Memory B cell (primary cell): ENCODE results near the gene GSK3B.
A peak's percentile ranks its signal among the peaks of the same experiment; 100 is the strongest.

ENCODE experiments used
- ATAC-seq: fragments of 150-1000 bp; cut with Tn5 transposase; 2 replicates; pipeline ENCODE4 v1.10.0; 2021; ENCODE audit warnings: low read depth, mild to moderate bottlenecking, moderate library complexity
- DNase-seq, 2 donors: peaks; one replicate each; pipeline ENCODE4 v3.0.0; 2022; ENCODE audit warnings: low spot score in 2 of 2
- H3K27ac Mint-ChIP-seq: one replicate; pipeline ENCODE4 v1.8.0; 2022; ENCODE audit warnings: mild to moderate bottlenecking, moderate library complexity, mixed read lengths
- H3K27me3 Mint-ChIP-seq: one replicate; pipeline ENCODE4 v1.8.0; 2022; ENCODE audit warnings: mixed read lengths
- H3K36me3 Mint-ChIP-seq: one replicate; pipeline ENCODE4 v1.8.0; 2022; ENCODE audit warnings: mild to moderate bottlenecking, mixed read lengths
- H3K4me1 Mint-ChIP-seq: one replicate; pipeline ENCODE4 v1.8.0; 2022; ENCODE audit warnings: mixed read lengths
- H3K4me3 Mint-ChIP-seq: one replicate; pipeline ENCODE4 v1.8.0; 2022; ENCODE audit warnings: mild to moderate bottlenecking, moderate library complexity, mixed read lengths
- H3K9me3 Mint-ChIP-seq: one replicate; pipeline ENCODE4 v1.8.0; 2022; ENCODE audit warnings: mixed read lengths

Gene GSK3B

DNA sequence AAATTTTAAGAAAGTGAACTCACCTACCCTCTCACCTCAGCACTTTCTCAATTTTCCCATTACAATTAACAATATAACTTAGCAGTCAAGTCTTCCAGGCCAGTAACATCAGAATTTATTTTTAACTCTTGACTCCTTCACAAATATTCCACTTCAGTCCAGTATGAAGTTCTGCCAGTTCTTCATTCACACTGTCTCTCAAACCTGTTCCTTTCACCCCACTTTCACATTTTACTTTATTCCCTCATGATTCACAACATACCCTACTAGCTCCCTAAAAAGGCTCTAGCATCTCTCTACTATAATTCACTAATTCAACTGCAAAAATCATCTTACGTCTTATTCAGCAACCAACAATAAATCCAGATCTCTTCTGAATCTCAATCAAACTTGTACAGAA, 3.8 kb downstream of the GSK3B start:
- ATAC-seq, result no peak
- H3K27ac Mint-ChIP-seq, result no peak overlapping the region
- H3K36me3 Mint-ChIP-seq, result peaks cover 6% of the 10 kb centered on the region
- H3K9me3 Mint-ChIP-seq, result no peaks in the 10 kb centered on the region
- no peak for DNase-seq
- no peaks in the 10 kb centered on the region for H3K27me3 Mint-ChIP-seq
- no peak overlapping the region for H3K4me3 Mint-ChIP-seq
- peaks cover 15% of the 10 kb centered on the region for H3K4me1 Mint-ChIP-seq

DNA sequence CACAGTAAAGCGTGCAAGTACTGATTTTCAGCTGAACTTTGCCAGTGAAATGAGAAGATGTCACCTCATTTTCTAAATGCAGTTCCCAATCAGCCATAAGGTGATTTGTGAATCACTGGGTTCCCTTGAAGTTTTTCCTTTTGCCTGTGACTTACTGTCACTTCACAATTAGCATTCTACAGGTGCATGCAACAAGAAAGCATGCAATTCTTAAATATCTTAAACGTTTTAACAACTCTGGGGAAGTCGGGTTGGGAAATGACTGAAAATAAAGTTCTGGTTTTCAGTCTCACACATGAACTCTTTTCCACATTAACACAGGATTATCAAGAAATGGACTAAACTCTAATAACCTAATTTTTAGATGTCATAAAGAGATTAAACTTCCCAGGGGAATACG, 5.2 kb downstream of the GSK3B start:
- ATAC-seq (no peak), DNase-seq (no peak)
- Mint-ChIP-seq H3K4me1 (peaks cover 15% of the 10 kb centered on the region), H3K27ac (peak overlapping the region; percentile 36), H3K9me3 (no peaks in the 10 kb centered on the region), H3K27me3 (no peaks in the 10 kb centered on the region), H3K36me3 (peaks cover 6% of the 10 kb centered on the region), H3K4me3 (no peak overlapping the region)

DNA sequence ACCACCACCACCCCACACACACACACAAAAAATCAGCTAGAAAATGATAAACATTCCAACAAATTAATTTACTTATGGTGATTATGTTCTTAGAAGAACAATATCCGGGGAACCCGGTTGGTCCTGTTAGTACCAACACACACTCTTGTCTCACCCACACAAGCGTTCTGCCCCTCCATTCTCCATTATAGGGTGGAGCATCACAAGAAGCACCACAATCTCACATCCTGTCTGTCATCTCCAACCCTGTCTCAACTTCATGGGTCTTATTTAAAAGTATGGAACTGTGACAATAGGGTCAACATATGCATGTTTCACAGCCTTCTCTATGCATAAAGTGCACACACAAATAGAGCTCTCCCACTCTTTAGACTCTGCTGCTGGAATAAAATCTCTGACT, 5.6 kb downstream of the GSK3B start:
- DNase-seq (no peak), ATAC-seq (no peak)
- peaks cover 18% of the 10 kb centered on the region for H3K4me1 Mint-ChIP-seq
- peak overlapping the region; percentile 36 for H3K27ac Mint-ChIP-seq
- peaks cover 7% of the 10 kb centered on the region for H3K36me3 Mint-ChIP-seq
- no peaks in the 10 kb centered on the region for H3K9me3 Mint-ChIP-seq
- H3K4me3 Mint-ChIP-seq, result no peak overlapping the region
- no peaks in the 10 kb centered on the region for H3K27me3 Mint-ChIP-seq

DNA sequence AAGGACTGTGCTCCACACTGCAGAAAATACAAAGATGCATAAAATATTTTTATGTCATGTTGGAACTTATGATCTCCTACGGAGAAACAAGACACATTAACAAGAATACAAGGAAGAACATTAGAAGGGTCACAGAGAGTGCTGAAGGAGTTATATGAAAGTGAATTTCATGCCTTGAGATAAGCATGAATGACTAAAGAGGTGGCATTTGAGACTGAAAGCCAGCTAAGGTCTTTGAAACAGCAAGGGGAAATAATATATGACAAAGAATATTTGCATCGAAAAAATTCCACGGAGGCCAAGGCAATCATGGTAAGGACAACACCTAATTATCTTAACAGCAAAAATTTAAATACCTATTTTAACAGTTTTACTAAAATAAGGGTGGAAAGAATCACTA, 12.5 kb downstream of the GSK3B start:
- Mint-ChIP-seq H3K9me3 (no peaks in the 10 kb centered on the region), H3K27me3 (no peaks in the 10 kb centered on the region), H3K4me1 (peaks cover 35% of the 10 kb centered on the region), H3K4me3 (no peak overlapping the region), H3K27ac (peak overlapping the region; percentile 0), H3K36me3 (peaks cover 2% of the 10 kb centered on the region)
- ATAC-seq, result no peak
- no peak for DNase-seq

DNA sequence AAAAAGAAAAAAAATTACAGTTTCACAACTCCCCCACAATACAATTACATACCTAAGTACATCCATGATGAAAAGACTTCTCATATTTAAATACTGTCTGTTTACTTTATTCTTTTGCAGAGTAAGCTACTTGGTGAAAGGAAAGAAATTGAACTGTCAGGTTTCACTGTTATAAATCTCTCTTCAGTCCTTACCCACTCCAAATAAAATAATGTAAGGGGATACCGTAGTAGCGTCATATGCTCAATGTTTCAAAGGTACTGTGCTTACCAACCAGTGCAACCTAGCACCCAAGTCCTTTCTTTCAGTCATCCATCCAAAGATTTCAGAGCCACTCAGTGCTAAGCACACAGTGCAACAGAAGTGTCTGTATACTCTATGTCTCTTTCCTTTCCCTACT, 13.4 kb downstream of the GSK3B start:
- H3K27me3 Mint-ChIP-seq, result no peaks in the 10 kb centered on the region
- H3K9me3 Mint-ChIP-seq, result no peaks in the 10 kb centered on the region
- no peak for ATAC-seq
- H3K4me3 Mint-ChIP-seq, result no peak overlapping the region
- H3K36me3 Mint-ChIP-seq, result peaks cover 7% of the 10 kb centered on the region
- H3K4me1 Mint-ChIP-seq, result peaks cover 36% of the 10 kb centered on the region
- no peak overlapping the region for H3K27ac Mint-ChIP-seq
- DNase-seq, result no peak

DNA sequence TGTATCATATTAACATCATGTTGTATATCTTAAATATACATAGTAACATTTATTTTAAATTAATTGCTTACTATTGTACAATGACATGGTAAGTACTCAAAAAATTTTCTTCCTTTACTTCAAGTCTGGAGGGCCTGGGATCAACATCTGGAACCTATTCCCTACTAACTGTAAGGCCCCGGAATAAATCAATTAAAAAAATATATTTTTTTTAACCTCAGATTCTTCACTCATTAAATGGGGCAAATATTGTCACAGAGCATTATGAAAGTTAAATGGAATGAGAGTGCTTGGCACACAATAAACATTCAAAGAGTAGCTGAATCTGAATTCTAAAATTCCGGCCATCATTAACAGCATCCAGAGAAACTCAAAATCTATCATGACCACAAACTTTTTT, 16.5 kb downstream of the GSK3B start:
- peaks cover 9% of the 10 kb centered on the region for H3K36me3 Mint-ChIP-seq
- H3K27me3 Mint-ChIP-seq, result no peaks in the 10 kb centered on the region
- peak overlapping the region; percentile 36 for H3K27ac Mint-ChIP-seq
- H3K4me1 Mint-ChIP-seq, result peaks cover 40% of the 10 kb centered on the region
- DNase-seq, result no peak
- ATAC-seq, result no peak
- H3K9me3 Mint-ChIP-seq, result peaks cover 2% of the 10 kb centered on the region
- no peak overlapping the region for H3K4me3 Mint-ChIP-seq

DNA sequence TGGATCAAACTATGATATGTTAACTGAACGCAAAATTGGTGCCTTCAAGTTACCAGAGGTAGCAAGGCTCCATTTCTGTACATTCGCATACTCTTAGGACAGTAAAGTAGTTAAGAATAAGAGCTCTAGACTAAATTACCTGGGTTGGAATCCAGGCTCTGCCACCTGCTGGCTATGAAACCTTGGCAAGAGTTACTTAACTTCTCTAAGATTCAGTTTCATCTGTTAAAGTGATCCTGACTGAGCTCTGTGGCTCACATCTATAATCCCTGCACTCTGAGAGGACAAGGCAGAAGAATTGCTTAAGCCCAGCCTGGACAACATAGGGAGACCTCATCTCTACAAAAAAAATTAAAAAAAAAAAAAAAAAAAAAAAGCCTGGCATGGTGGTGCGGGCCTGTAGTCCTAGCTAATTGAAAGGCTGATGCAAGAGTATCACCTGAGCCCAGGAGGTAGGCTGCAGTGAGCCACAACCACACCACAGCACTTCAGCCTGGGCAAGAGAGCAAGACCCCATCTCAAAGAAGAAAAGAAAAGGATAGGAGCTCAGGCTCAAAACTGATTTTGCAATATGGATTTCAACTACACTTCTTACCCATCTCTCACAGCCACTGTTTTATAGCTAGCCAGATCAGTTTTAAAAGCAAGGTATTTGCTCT, 21.3 kb downstream of the GSK3B start:
- H3K36me3 Mint-ChIP-seq, result peaks cover 9% of the 10 kb centered on the region
- peaks cover 36% of the 10 kb centered on the region for H3K4me1 Mint-ChIP-seq
- ATAC-seq (peak; percentile 29), DNase-seq (no peak)
- no peak overlapping the region for H3K27ac Mint-ChIP-seq
- H3K4me3 Mint-ChIP-seq, result no peak overlapping the region
- peaks cover 2% of the 10 kb centered on the region for H3K9me3 Mint-ChIP-seq
- no peaks in the 10 kb centered on the region for H3K27me3 Mint-ChIP-seq

DNA sequence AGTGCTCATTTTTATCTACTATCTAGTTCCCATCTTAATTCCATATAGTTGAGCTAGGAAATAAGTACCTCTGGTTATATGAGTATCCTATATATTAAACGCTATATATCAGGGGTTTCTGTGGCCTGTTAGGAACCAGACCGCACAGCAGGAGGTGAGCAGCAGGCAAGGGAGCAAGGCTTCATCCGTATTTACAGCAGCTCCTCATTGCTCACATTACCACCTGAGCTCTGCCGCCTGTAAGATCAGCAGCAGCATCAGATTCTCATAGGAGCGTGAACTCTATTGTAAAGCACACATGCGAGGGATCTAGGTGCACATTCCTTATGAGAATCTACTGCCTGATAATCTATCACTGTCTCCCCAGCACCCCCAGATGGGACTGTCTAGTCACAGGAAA, 23.0 kb downstream of the GSK3B start:
- Mint-ChIP-seq H3K36me3 (peaks cover 11% of the 10 kb centered on the region), H3K27ac (peak overlapping the region; percentile 45), H3K4me3 (no peak overlapping the region), H3K9me3 (peaks cover 2% of the 10 kb centered on the region), H3K4me1 (peaks cover 36% of the 10 kb centered on the region), H3K27me3 (no peaks in the 10 kb centered on the region)
- no peak for DNase-seq
- no peak for ATAC-seq

DNA sequence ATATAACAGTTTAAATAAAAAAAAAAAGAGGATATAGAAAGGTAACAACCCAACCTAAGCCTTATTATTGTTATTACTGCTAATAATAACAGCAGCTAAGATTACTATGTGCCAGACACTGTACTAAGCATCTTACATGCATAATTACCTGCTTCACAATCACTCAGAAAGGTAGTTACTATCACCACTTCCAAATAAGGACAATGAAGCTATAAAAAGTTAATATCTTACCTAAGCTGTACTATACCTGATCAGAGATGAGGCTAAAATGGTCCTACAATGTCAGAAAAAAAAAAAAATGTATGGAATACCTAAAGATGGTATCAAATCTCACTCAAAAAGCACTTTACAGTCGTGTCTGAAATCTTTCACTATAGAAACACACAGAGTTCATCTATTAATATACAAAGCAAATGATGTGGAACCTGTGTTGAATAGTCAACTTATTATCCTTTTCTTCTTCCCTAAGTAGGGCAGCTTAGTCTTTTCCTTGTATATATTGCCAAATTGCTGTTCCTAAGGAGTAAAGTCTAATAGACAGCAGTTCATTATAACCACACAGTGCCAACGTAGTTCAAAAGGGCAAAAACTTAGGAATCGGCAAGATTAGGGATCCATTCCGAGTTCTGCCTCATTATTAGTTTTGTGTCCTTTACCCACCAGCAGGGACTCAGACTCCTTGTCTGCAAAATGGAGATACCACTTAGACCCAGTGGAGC, 23.8 kb downstream of the GSK3B start:
- Mint-ChIP-seq H3K27ac (no peak overlapping the region), H3K27me3 (no peaks in the 10 kb centered on the region), H3K4me3 (no peak overlapping the region), H3K4me1 (peaks cover 33% of the 10 kb centered on the region), H3K9me3 (peaks cover 2% of the 10 kb centered on the region), H3K36me3 (peaks cover 8% of the 10 kb centered on the region)
- ATAC-seq, result no peak
- no peak for DNase-seq

DNA sequence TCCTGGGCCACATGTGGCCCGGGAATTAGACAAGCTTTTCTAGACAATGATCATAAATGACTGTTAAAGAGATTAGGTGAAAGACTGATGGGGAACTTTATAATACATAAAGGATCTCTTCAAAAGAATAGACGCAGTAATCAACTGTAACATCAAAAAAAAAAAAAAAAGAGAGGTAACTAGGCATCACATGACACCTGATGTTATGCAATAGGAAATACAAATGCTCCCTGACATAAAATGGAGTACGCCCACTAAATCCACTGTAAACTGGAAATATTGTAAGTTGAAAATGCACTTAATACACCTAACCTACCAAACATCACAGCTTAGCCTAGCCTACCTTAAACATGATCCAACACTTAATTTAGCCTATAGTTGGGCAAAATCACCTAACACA, 27.2 kb downstream of the GSK3B start:
- Mint-ChIP-seq H3K27ac (no peak overlapping the region), H3K9me3 (peaks cover 2% of the 10 kb centered on the region), H3K27me3 (no peaks in the 10 kb centered on the region), H3K4me3 (no peak overlapping the region), H3K36me3 (peaks cover 11% of the 10 kb centered on the region), H3K4me1 (peaks cover 28% of the 10 kb centered on the region)
- DNase-seq, result no peak
- ATAC-seq, result no peak

DNA sequence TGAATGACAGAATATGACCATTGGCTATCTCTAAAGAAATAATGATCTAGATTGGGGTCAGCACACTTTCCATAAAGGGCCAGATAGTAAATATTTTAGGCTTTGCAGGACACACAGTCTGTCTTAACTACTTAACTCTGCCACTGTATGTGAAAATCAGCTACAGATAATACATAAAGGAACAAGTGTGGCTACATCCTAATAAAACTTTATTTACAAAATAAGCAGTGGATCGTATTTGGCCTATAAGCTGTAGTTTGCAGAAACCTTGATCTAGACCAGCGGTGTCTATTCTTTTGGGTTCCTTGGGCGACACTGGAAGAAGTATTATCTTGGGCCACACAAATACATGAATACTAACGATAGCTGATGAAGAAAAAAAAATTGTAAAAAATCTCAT, 27.6 kb downstream of the GSK3B start:
- Mint-ChIP-seq H3K4me1 (peaks cover 25% of the 10 kb centered on the region), H3K9me3 (peaks cover 2% of the 10 kb centered on the region), H3K27ac (no peak overlapping the region), H3K27me3 (no peaks in the 10 kb centered on the region), H3K4me3 (no peak overlapping the region), H3K36me3 (peaks cover 11% of the 10 kb centered on the region)
- DNase-seq (no peak), ATAC-seq (no peak)

DNA sequence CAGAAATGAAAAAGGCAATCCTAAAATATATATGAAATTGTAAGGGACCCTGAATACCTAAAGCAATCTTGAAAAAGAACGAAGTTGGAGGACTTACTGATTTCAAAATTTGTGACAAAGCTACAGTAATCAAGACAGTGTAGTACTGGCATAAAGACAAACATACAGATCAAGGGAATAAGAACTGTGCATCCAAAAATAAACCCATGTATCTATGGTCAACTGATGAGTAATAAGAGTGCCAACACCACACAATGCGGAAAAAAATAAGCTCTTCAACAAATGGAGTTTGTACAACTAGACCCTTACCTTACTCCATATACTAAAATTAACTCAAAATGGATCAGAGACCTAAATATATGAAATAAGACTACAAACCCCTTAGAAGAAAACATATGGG, 29.6 kb downstream of the GSK3B start:
- Mint-ChIP-seq H3K4me1 (peaks cover 23% of the 10 kb centered on the region), H3K4me3 (no peak overlapping the region), H3K27ac (no peak overlapping the region), H3K36me3 (peaks cover 11% of the 10 kb centered on the region), H3K9me3 (peaks cover 2% of the 10 kb centered on the region), H3K27me3 (no peaks in the 10 kb centered on the region)
- ATAC-seq, result no peak
- DNase-seq, result no peak

DNA sequence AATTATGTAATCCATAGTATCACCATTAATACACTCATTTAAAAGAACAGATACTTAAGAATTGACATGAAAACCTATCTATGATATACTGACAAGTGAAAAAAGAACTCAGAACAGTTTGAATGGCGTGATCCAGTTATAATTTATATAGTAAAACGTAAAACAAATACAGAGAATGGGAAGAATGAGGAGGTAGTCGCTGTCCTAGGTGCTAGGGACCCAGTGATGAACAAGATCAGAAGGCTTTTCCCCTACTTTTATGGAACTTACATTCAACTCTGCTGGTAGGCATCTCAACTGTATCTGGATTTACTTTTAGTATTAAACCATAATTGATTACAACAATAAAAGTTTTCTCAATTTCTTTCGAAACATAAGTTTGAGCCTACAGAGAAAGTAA, 31.8 kb downstream of the GSK3B start:
- H3K4me1 Mint-ChIP-seq, result peaks cover 30% of the 10 kb centered on the region

DNA sequence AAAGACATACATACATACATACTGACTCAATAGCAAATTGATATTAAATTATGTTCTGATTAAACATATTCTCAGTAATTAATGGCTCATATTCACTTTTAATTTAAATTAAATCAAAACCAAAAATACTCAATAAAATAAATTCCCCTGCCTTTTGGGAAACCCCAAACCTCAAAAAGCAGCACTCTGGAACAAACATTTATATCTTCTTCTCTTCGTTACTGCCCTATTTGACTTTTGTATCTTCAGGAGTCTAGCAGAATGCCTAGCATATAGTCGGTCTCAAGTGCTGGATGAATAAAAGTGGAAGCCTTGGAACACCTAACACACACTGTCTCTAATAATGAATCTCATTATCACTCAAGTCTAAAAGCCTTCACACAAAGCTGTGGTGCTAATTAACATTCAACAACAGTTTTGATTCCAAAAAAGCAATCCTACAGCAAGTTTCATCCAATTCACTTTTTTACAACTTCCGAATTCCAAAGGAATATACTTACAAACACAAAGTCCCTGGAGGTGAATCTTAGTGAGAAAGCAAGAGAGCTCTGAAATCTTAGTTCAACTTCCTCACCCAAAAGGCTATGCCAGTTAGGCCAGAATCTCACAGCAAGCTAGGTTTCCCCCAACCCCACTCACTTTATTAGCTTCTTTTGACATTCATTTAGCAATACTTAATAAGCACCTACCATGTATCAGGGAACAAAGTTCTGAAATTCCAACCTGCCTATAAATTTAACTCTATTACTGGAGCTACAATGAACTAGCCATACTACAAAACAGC, 35.0 kb downstream of the GSK3B start:
- Mint-ChIP-seq H3K4me1 (peaks cover 32% of the 10 kb centered on the region), H3K27ac (peak overlapping the region; percentile 32), H3K27me3 (no peaks in the 10 kb centered on the region), H3K9me3 (peaks cover 6% of the 10 kb centered on the region), H3K36me3 (peaks cover 15% of the 10 kb centered on the region), H3K4me3 (no peak overlapping the region)
- ATAC-seq (peak; percentile 57), DNase-seq (no peak)

More for the DNA sequence above, 31.8 kb downstream of the GSK3B start:
- no peak overlapping the region for H3K4me3 Mint-ChIP-seq
- H3K27me3 Mint-ChIP-seq, result no peaks in the 10 kb centered on the region
- peaks cover 2% of the 10 kb centered on the region for H3K9me3 Mint-ChIP-seq
- DNase-seq (no peak), ATAC-seq (no peak)
- peaks cover 14% of the 10 kb centered on the region for H3K36me3 Mint-ChIP-seq
- H3K27ac Mint-ChIP-seq, result no peak overlapping the region
